IMR-90 (cell line): Measurements from ENCODE around the gene SLC1A5. TPM values are rescaled to one million over a fixed set of nuclear protein-coding genes. Genes with fewer than 3 reads are reported as not detected.

Source experiments
- ATAC-seq: fragments of 200-7000 bp; cut with Tn5 transposase; 2 replicates; pipeline ENCODE4 v1.9.1; 2020; ENCODE audit warnings: low read depth, mild to moderate bottlenecking, moderate library complexity
- BruUV-seq: library from RNA; stranded (reverse); fragments of 400-500 nt; replicated peaks from 2 replicates; lab custom pipeline; 2021; lab: Mats Ljungman, UMichigan
- CTCF ChIA-PET: fragments of 300-600 bp; formaldehyde crosslinking; extraction: SDS; loops from one replicate; lab custom pipeline; 2021; ENCODE audit warnings: antibody characterized with exemption; lab: Yijun Ruan, JAX
- POLR2A ChIA-PET: fragments of 300-600 bp; sonication (Branson Sonifier 250); formaldehyde crosslinking; loops from one replicate; lab custom pipeline; 2022; ENCODE audit warnings: antibody characterized with exemption; ENCODE audit not compliant: unreplicated experiment; lab: Charles Lee
- DNase-seq: peaks from one replicate; pipeline ENCODE4 v3.0.0; 2013
- H2AFZ ChIP-seq: replicated peaks from 2 replicates; pipeline ENCODE3; 2013; ENCODE audit warnings: low read length, mild to moderate bottlenecking; ENCODE audit not compliant: poor library complexity
- H2AK5ac ChIP-seq: 2 replicates; pipeline ENCODE4 v1.6.1; 2013; ENCODE audit warnings: low read depth, low read length, inconsistent platforms
- H2AK9ac ChIP-seq: replicated peaks from 2 replicates; pipeline ENCODE3; 2013; ENCODE audit warnings: mild to moderate bottlenecking, low read depth, low read length, moderate library complexity; ENCODE audit not compliant: poor library complexity
- H2BK120ac ChIP-seq: 2 replicates; pipeline ENCODE4 v1.6.1; 2013; ENCODE audit warnings: low read depth, low read length, inconsistent platforms
- H2BK15ac ChIP-seq: 3 replicates; pipeline ENCODE4 v1.6.1; 2013; ENCODE audit warnings: low read depth, low read length, inconsistent platforms
- H2BK20ac ChIP-seq: 2 replicates; pipeline ENCODE4 v1.6.1; 2013; ENCODE audit warnings: low read depth, mild to moderate bottlenecking, inconsistent platforms, low read length, moderate library complexity
- H2BK5ac ChIP-seq: 2 replicates; pipeline ENCODE4 v1.6.1; 2013; ENCODE audit warnings: mild to moderate bottlenecking, low read depth, low read length, inconsistent platforms; ENCODE audit not compliant: poor library complexity, severe bottlenecking
- H3K14ac ChIP-seq: replicated peaks from 2 replicates; pipeline ENCODE4 v1.6.1; 2013; ENCODE audit warnings: low read depth, low read length, inconsistent platforms
- H3K18ac ChIP-seq: 2 replicates; pipeline ENCODE4 v1.6.1; 2013; ENCODE audit warnings: low read depth, low read length, control low read depth
- H3K23ac ChIP-seq: 2 replicates; pipeline ENCODE4 v1.6.1; 2013; ENCODE audit warnings: low read depth, low read length, inconsistent platforms
- H3K27ac ChIP-seq: 2 replicates; pipeline ENCODE4 v1.5.1; 2013; ENCODE audit warnings: mild to moderate bottlenecking, control low read depth, low read length; ENCODE audit not compliant: insufficient read depth
- H3K27me3 ChIP-seq: 2 replicates; pipeline ENCODE4 v1.6.1; 2013; ENCODE audit warnings: low read length; ENCODE audit not compliant: control insufficient read depth, insufficient read depth
- H3K36me3 ChIP-seq: 2 replicates; pipeline ENCODE4 v1.6.1; 2013; ENCODE audit warnings: low read length, mixed read lengths; ENCODE audit not compliant: control insufficient read depth, insufficient read depth
- H3K4ac ChIP-seq: 2 replicates; pipeline ENCODE4 v1.6.1; 2013; ENCODE audit warnings: low read depth, low read length, inconsistent platforms
- H3K4me1 ChIP-seq: 2 replicates; pipeline ENCODE4 v1.6.1; 2013; ENCODE audit warnings: low read length, mixed read lengths; ENCODE audit not compliant: control insufficient read depth, insufficient read depth
- H3K4me2 ChIP-seq: 2 replicates; pipeline ENCODE4 v1.6.1; 2013; ENCODE audit warnings: low read depth, mild to moderate bottlenecking, control low read depth, low read length, moderate library complexity
- H3K4me3 ChIP-seq: 2 replicates; pipeline ENCODE4 v1.5.1; 2013; ENCODE audit warnings: low read depth, mild to moderate bottlenecking, control low read depth, low read length, moderate library complexity; ENCODE audit not compliant: insufficient read depth
- H3K56ac ChIP-seq: 2 replicates; pipeline ENCODE4 v1.6.1; 2013; ENCODE audit warnings: low read length, inconsistent platforms; ENCODE audit not compliant: insufficient read depth; ENCODE audit errors: extremely low read depth
- H3K79me1 ChIP-seq, 2 experiments: 2 replicates each; pipeline ENCODE4 v1.6.1; 2013; ENCODE audit warnings: low read length in 2 of 2, inconsistent platforms in 1 of 2, low read depth in 1 of 2
- H3K9ac ChIP-seq: 2 replicates; pipeline ENCODE4 v1.6.1; 2013; ENCODE audit warnings: low read depth, low read length, control low read depth
- H3K9me1 ChIP-seq: 2 replicates; pipeline ENCODE4 v1.6.1; 2013; ENCODE audit warnings: low read length, inconsistent platforms; ENCODE audit not compliant: insufficient read depth
- H3K9me3 ChIP-seq: 2 replicates; pipeline ENCODE4 v1.6.1; 2013; ENCODE audit warnings: low read length; ENCODE audit not compliant: control insufficient read depth, insufficient read depth
- H4K20me1 ChIP-seq: 2 replicates; pipeline ENCODE4 v1.6.1; 2013; ENCODE audit warnings: low read length, inconsistent platforms; ENCODE audit not compliant: insufficient read depth
- H4K5ac ChIP-seq: 2 replicates; pipeline ENCODE4 v1.6.1; 2013; ENCODE audit warnings: mild to moderate bottlenecking, low read depth, low read length, control low read depth
- H4K8ac ChIP-seq, 2 experiments: 2 replicates each; pipeline ENCODE4 v1.6.1; 2013; ENCODE audit warnings: low read depth in 2 of 2, low read length in 2 of 2, control low read depth in 1 of 2, inconsistent platforms in 1 of 2
- H4K91ac ChIP-seq: 2 replicates; pipeline ENCODE4 v1.6.1; 2013; ENCODE audit warnings: low read depth, low read length, inconsistent platforms; ENCODE audit not compliant: insufficient read depth
- BHLHE40 ChIP-seq: fragments of 150-350 bp; IDR thresholded peaks from 2 replicates; pipeline ENCODE4 v1.6.1; 2016; ENCODE audit warnings: mild to moderate bottlenecking, low read depth, low read length
- CEBPB ChIP-seq: IDR thresholded peaks from 2 replicates; pipeline ENCODE4 v1.6.1; 2012; ENCODE audit warnings: low read depth, low read length, improper control_type of control experiment
- FOS ChIP-seq: fragments of 150-350 bp; IDR thresholded peaks from 2 replicates; pipeline ENCODE4 v1.6.1; 2016; ENCODE audit warnings: low read depth, low read length
- MAFK ChIP-seq: IDR thresholded peaks from 2 replicates; pipeline ENCODE4 v1.6.1; 2012; ENCODE audit warnings: low read depth, low read length, improper control_type of control experiment
- MXI1 ChIP-seq: IDR thresholded peaks from 2 replicates; pipeline ENCODE4 v1.6.1; 2012; ENCODE audit warnings: low read depth, mild to moderate bottlenecking, low read length, moderate library complexity, borderline replicate concordance
- NFE2L2 ChIP-seq: fragments of 150-350 bp; IDR thresholded peaks from 2 replicates; pipeline ENCODE4 v1.6.1; 2016; ENCODE audit warnings: low read depth, mild to moderate bottlenecking, low read length
- POLR2A ChIP-seq: IDR thresholded peaks from 2 replicates; pipeline ENCODE4 v1.6.1; 2012; ENCODE audit warnings: mild to moderate bottlenecking, low read depth, low read length
- RAD21 ChIP-seq: IDR thresholded peaks from 2 replicates; pipeline ENCODE4 v1.6.1; 2012; ENCODE audit warnings: low read length, improper control_type of control experiment
- RFX5 ChIP-seq: IDR thresholded peaks from 2 replicates; pipeline ENCODE4 v1.8.0; 2012; ENCODE audit warnings: low read depth, mild to moderate bottlenecking, low read length, moderate library complexity
- SMC3 ChIP-seq: fragments of 150-350 bp; IDR thresholded peaks from 2 replicates; pipeline ENCODE4 v1.6.1; 2016; ENCODE audit warnings: low read depth, mild to moderate bottlenecking, antibody characterized with exemption, low read length, moderate library complexity
- WGBS, 2 experiments: methylation state at CpG; one replicate each; pipeline versions ENCODE4 v1.1.5 to v1.1.7; 2013; ENCODE audit warnings: missing lambda C conversion rate in 2 of 2; ENCODE audit not compliant: insufficient read length in 1 of 2; ENCODE audit errors: extremely low coverage in 2 of 2; 5-methylcytosine and 5-hydroxymethylcytosine counted together
- dilution Hi-C: fragments of 300-500 bp; cut with HindIII; formaldehyde crosslinking; loops from one replicate; pipeline ENCODE4 v1.14.3; 2018; ENCODE audit warnings: low sequenced_read_pairs; ENCODE audit not compliant: unreplicated experiment
- in situ Hi-C: fragments of 300-500 bp; cut with MboI; formaldehyde crosslinking; loops from 3 replicates; pipeline ENCODE4 v1.14.3; 2019; ENCODE audit warnings: low sequenced_read_pairs, inconsistent platforms, mixed read lengths
- intact Hi-C: fragments of 100-400 bp; cut with micrococcal nuclease; formaldehyde crosslinking; loops from 2 replicates; pipeline ENCODE4 v1.10.0; 2022
- polyA plus RNA-seq, 3 experiments: library from polyadenylated mRNA; depleted of rRNA; stranded (reverse); fragments of >200 nt; gene quantifications; 2 replicates each; pipeline ENCODE4 v1.2.3, GENCODE V29; 2012; ENCODE audit warnings: low replicate concordance in 1 of 3
- total RNA-seq: library from RNA; depleted of rRNA; stranded (reverse); fragments of >200 nt; gene quantifications from 2 replicates; pipeline ENCODE4 v1.2.3, GENCODE V29; 2012

The SLC1A5 gene
- total and polyA plus RNA-seq, 2 of the 4 experiments (the other 2 are of a cell fraction): 142 to 171 TPM

DNA sequence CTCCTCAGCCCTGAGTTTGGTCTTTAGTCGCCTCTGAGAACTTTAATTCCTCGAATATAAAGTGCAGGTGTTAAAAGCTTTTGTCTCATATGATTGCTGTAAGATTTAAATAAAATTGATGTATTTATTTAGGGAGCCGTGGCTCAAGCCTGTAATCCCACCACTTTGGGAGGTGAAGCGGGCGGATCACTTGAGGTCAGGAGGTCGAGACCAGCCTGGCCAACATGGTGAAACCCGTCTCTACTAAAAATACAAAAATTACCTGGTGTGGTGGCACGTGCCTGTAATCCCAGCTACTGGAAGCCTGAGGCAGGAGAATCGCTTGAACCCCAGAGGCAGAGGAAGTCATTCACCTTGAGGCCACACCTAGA lies 559 bp upstream of the SLC1A5 start:
- intact Hi-C loops (loop anchor here (1.0 kb wide), 3 partner anchors 41 to 202 kb away; no protein-coding TSS in a partner anchor), dilution Hi-C loops (no loop called here), in situ Hi-C loops (loop anchor here (10.0 kb wide), 1 partner anchor 56 kb away; no protein-coding TSS in a partner anchor)
- Histone ChIP-seq H3K56ac (no peak overlapping the region), H3K18ac (no peak overlapping the region), H3K14ac (0 out of 2 replicates have a peak overlapping the region, but pooled peaks have one; percentile 51), H4K91ac (peak overlapping the region; percentile 13; the same call in 1 of the 2 replicates), H4K20me1 (peaks cover 33% of the 10 kb centered on the region), H3K79me1 (peaks cover 4 to 39% of the 10 kb centered on the region in 2 experiments; a peak in 2 of 4 replicates), H2BK5ac (no peak overlapping the region), H3K9me1 (peaks cover 19% of the 10 kb centered on the region), H2BK15ac (no peak overlapping the region), H2AK5ac (peak overlapping the region; percentile 42; the same call in 1 of the 2 replicates), H3K4me2 (peak overlapping the region; percentile 68), H3K23ac (no peak overlapping the region), H4K5ac (no peak overlapping the region), H3K36me3 (peaks cover 14% of the 10 kb centered on the region), H2BK20ac (no peak overlapping the region), H2BK120ac (no peak overlapping the region), H3K27ac (no peak overlapping the region), H3K4ac (0 out of 2 replicates have a peak overlapping the region, but pooled peaks have one; percentile 59), H3K4me1 (peaks cover 13% of the 10 kb centered on the region), H3K27me3 (no peaks in the 10 kb centered on the region), H2AFZ (peak overlapping the region; percentile 35), H3K9me3 (no peaks in the 10 kb centered on the region), H3K4me3 (no peak overlapping the region), H2AK9ac (no peak overlapping the region), H4K8ac (peak overlapping the region in 1 of 2 experiments; percentile 64; a peak in 2 of 4 replicates), H3K9ac (no peak overlapping the region)
- no TSS peak for BruUV-seq
- no peak for TF ChIP-seq RAD21
- no peak for TF ChIP-seq MAFK
- TF ChIP-seq BHLHE40: no peak
- TF ChIP-seq CEBPB: no peak
- no peak for TF ChIP-seq FOS
- no peak for TF ChIP-seq MXI1
- TF ChIP-seq SMC3: no peak
- TF ChIP-seq RFX5: no peak
- no peak for TF ChIP-seq POLR2A
- no peak for TF ChIP-seq NFE2L2
- POLR2A ChIA-PET: interaction anchor here (0.6 kb wide), 2 partner anchors 42 to 76 kb away, joined by 3 to 5 read pairs; no protein-coding TSS in a partner anchor
- CTCF ChIA-PET: interaction anchor here (1.1 kb wide), 1 partner anchor 51 kb away, joined by 5 read pairs; no protein-coding TSS in a partner anchor
- ATAC-seq (no peak), DNase-seq (no peak)
- 48% methylated on average over 4 of the region's 9 CpGs; no CpG with 5 or more reads in 1 of the 2 experiments for WGBS, 2 experiments
